ENCODE measurements around the gene KCNAB1. TPM values are rescaled to one million over a fixed set of nuclear protein-coding genes. Genes with fewer than 3 reads are reported as not detected.

Gene KCNAB1
- total and polyA plus RNA-seq, 2 of the 8 experiments (the other 6 are each of a cell fraction or from before 2014, with no cell fraction given): 0.51 to 2.3 TPM

- H2BK15ac ChIP-seq (ENCODE audit: low read length): no peak overlapping the region
- H3K79me1 ChIP-seq (ENCODE audit: low read depth, low read length): no peaks in the 10 kb centered on the region
- H3K14ac ChIP-seq (ENCODE audit: insufficient read length): no peak overlapping the region
- H2AFZ ChIP-seq (ENCODE audit: low read length): no peak overlapping the region
- H3K23ac ChIP-seq (ENCODE audit: insufficient read length): no peak overlapping the region
- H3K4me3 ChIP-seq (ENCODE audit: extremely low read depth in 1 of 4, insufficient read depth in 2 of 4, low read depth in 3 of 4, low read length in 4 of 4): no peak overlapping the region
- H3K18ac ChIP-seq (ENCODE audit: extremely low read depth, low read length): no peak overlapping the region
- H3K27me3 ChIP-seq (replicated peaks in 1 of 4; ENCODE audit: control insufficient read depth in 3 of 4, extremely low read depth in 1 of 4, insufficient read depth in 3 of 4, low read length in 3 of 4): no peaks in the 10 kb centered on the region; a peak in 2 of 7 replicates
- no peak overlapping the region for H4K91ac ChIP-seq (replicated peaks; ENCODE audit: insufficient read length, low read length)
- no peak overlapping the region for H3K9ac ChIP-seq (replicated peaks in 1 of 4; ENCODE audit: extremely low read depth in 1 of 4, low read depth in 3 of 4, low read length in 3 of 4)
- FAIRE-seq (no peak), DNase-seq (ENCODE audit: low read depth in 1 of 2, low spot score in 2 of 2) (no peak)
- no peak overlapping the region for H4K5ac ChIP-seq (ENCODE audit: insufficient read length, low read depth, low read length)
- no peak overlapping the region for H2BK5ac ChIP-seq (ENCODE audit: low read depth, low read length)
- 75% methylated on average over 4 of the region's 4 CpGs; no CpG with 5 or more reads in 1 of the 2 experiments for WGBS, 2 experiments (ENCODE audit: extremely low coverage in 1 of 2, insufficient coverage in 1 of 2, insufficient read length in 1 of 2, insufficient replicate concordance in 2 of 2, low coverage in 1 of 2, low lambda C conversion rate in 2 of 2, missing lambda C conversion rate in 1 of 2)
- no peaks in the 10 kb centered on the region for H3K23me2 ChIP-seq (ENCODE audit: low read depth, low read length)
- H4K20me1 ChIP-seq (replicated peaks in 1 of 2; ENCODE audit: control insufficient read depth in 1 of 2, insufficient read depth in 2 of 2, low read length in 2 of 2): no peaks in the 10 kb centered on the region
- H3K79me2 ChIP-seq (ENCODE audit: control insufficient read depth in 1 of 2, insufficient read depth in 2 of 2, low read length in 2 of 2): no peaks in the 10 kb centered on the region
- no peak overlapping the region for H4K8ac ChIP-seq (ENCODE audit: extremely low read depth, insufficient read depth, low read length)
- no peak overlapping the region for H3K56ac ChIP-seq (replicated peaks; ENCODE audit: insufficient read length, low read depth, low read length)
- H3K36me3 ChIP-seq (ENCODE audit: control insufficient read depth in 2 of 4, insufficient read depth in 4 of 4, low read length in 3 of 4): no peaks in the 10 kb centered on the region
- H2BK12ac ChIP-seq (ENCODE audit: low read depth, low read length): no peak overlapping the region
- no peak overlapping the region for H2AK5ac ChIP-seq (ENCODE audit: low read depth, low read length)
- H2BK120ac ChIP-seq (replicated peaks; ENCODE audit: low read depth, low read length): no peak overlapping the region
- H3K9me3 ChIP-seq (ENCODE audit: insufficient read depth in 2 of 2, low read depth in 1 of 2, low read length in 1 of 2): no peaks in the 10 kb centered on the region
- no peak overlapping the region for H3K27ac ChIP-seq (ENCODE audit: low read depth, low read length)
- ChIA-PET POLR2A (ENCODE audit: partially characterized antibody) (no interaction called here), CTCF (ENCODE audit: partially characterized antibody) (interaction anchor here (0.8 to 1.9 kb wide), 2 partner anchors 70 to 99 kb away, joined by 3 to 8 read pairs; no protein-coding TSS in a partner anchor)
- H2BK20ac ChIP-seq (ENCODE audit: low read length): no peak overlapping the region
- H3K4me1 ChIP-seq (replicated peaks in 1 of 4; ENCODE audit: control insufficient read depth in 3 of 4, insufficient read depth in 4 of 4, low read length in 3 of 4): no peaks in the 10 kb centered on the region
- no peak overlapping the region for H3K4me2 ChIP-seq (ENCODE audit: insufficient read depth in 1 of 2, low read depth in 2 of 2, low read length in 2 of 2)
- H3K4ac ChIP-seq (replicated peaks; ENCODE audit: insufficient read length, low read depth, low read length): no peak overlapping the region
- TF ChIP-seq EGR1 (IDR thresholded peaks at IDR 0.05; ENCODE audit: borderline replicate concordance, low read depth, low read length) (no peak), TCF12 (IDR thresholded peaks at IDR 0.05; ENCODE audit: low read depth, low read length) (no peak), CHD2 (IDR thresholded peaks at IDR 0.05; ENCODE audit: low read length) (no peak), CEBPB (IDR thresholded peaks at IDR 0.05; ENCODE audit: low read depth, low read length) (no peak), CTCF (IDR thresholded peaks at IDR 0.05; ENCODE audit: control extremely low read depth in 1 of 3, insufficient read depth in 1 of 3, low read depth in 1 of 3, low read length in 3 of 3) (no peak), RNF2 (IDR thresholded peaks at IDR 0.05; ENCODE audit: borderline replicate concordance, low read depth, low read length, missing control alignments, poor library complexity, severe bottlenecking) (no peak), FOSL1 (IDR thresholded peaks at IDR 0.05; ENCODE audit: insufficient read depth, low read depth, low read length) (no peak), SUZ12 (IDR thresholded peaks at IDR 0.05; ENCODE audit: low read length) (no peak), RBBP5 (IDR thresholded peaks at IDR 0.05; ENCODE audit: borderline replicate concordance, low read depth, low read length) (no peak), KDM1A (IDR thresholded peaks at IDR 0.05; ENCODE audit: borderline replicate concordance, low read length) (no peak), BRCA1 (IDR thresholded peaks at IDR 0.05; ENCODE audit: low read depth, low read length) (no peak), EZH2 (IDR thresholded peaks at IDR 0.05; ENCODE audit: low read depth, low read length, severe bottlenecking) (no peak)
Observed at GRCh38 chr3:156251424-156251823, 131.0 kb downstream of the KCNAB1 start.

Data from H1 (cell line).